Stimulated activated CD4-positive, alpha-beta T cell treated with anti-CD3 and anti-CD28 coated beads, Interleukin-12 subunit alpha, Interleukin-12 subunit beta, amount 100 ng/mL, for 4 hours (primary cell): ENCODE results near the gene TMEM250.
"Not testable (repeated sequence)": the region's sequence is repeated elsewhere in the genome, so short reads cannot be mapped to it uniquely, and the experiment has no call there.

Source experiments
- DNase-seq: peaks from one replicate; pipeline ENCODE4 v3.0.0-alpha.2; 2020

Gene TMEM250

GRCh38 chr9:136110082-136111061 lies 8.3 kb downstream of the TMEM250 start:
- no peak for DNase-seq

- DNase-seq = peak; percentile 90
Observed at GRCh38 chr9:136109351-136110081, 9.2 kb downstream of the TMEM250 start.

GRCh38 chr9:136108648-136109266 lies 9.9 kb downstream of the TMEM250 start:
- DNase-seq = no peak

DNA sequence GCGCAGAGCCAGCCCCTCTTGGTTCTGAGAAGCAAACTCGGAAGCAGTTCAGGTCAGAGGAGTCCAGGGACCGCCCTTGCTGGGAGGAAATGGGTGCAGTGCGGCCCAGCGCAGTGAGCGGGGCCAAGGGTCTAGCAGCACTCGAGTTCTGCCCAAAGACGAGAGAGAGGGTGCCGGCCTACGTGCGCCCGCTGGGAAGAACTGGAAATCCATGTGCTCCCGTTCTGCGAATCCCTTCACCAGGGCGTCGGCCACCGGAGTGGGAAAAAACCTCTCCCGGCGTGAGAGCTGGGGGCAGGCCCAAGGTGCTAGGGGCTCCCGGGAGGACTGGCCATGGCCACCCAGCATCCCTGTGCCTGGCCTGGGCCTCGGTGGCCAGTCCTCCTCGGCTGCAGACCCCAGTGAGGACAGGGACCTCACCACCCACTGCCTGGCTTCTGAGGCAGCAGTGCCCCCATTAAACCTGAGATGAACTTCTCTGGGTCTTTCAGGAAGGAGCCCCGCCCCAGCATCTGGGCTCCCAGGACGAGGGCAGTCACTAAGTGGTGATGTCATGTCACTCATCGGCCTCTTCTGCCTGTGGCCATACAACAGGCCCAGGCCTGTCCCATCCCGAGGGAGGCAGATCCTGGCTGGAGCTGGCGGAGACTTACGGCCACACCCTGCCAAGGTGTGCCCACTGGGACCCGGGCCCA lies 10.6 kb downstream of the TMEM250 start:
- DNase-seq = no peak

DNA sequence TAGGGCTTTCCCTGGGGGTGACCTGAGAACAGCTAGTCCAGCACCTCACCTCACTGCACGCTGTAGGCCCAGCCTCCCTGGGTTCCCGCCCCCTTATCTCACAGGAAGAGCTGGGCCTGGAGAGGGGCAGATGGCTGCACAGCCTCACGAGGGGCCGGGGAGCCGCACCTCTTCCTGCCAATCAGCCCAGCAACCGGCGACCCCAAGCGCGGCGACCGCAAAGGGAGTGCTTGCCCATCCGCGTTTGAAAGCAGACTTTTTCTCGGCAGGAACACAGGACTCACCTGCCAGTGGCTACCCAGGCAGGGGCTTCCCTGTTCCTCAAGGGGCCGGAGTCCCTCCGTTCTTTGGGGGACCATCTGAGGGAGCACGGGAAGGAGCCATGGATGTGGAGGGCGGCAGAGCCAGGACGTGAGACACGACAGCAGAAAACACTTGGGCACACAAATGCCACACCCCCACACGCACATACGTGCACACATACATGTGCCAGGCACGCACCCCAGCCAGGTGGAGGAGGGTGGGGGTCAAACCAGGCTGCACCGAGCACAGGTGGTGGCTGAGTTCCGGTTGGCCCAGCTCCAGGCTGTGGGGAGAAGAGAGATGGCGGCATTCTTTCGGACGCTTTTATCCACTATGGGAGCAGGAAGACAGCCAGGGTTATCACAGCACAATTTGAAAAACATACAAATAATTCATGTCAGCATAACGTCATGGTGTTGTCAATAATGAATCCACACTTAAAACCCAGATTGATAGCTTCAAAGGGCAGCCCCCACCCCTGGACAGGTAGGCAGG lies 11.3 kb downstream of the TMEM250 start:
- no peak for DNase-seq

DNA sequence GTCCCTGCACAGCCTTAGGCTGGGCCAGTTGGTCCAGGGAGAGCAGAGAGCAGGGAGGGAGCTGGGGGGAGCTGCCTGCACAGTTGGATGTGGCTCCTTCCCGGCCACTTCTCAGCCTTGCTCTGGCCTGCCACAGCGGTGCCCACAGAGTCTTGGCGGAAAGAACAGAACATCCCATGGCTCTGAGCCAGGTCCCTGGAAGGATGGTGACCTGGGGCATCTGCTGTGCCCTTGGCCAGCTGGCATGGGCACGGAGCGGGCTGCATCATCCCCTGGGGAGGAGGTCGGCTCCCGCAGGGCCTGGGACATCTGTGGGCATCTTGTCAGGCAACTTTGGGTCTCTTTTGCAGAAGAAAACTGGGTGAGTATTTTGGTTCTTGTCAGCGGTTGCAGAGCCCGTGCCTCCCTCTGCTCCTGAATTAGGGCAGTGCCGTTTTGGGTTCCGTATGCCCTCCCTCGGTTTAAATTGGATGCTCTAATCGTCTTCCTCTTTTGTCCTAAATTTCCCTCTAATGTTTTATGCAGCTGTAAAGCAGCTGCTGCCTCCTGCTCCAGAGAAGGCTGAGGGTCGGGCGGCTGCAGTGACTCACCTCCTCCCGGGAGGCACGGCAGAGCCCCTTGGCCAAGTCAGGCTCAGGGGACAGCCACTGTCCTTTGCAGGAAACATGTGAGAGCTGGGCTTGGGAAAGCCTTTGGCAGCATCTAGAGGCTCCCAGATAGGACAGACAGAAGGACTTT lies 13.1 kb downstream of the TMEM250 start:
- no peak for DNase-seq

DNA sequence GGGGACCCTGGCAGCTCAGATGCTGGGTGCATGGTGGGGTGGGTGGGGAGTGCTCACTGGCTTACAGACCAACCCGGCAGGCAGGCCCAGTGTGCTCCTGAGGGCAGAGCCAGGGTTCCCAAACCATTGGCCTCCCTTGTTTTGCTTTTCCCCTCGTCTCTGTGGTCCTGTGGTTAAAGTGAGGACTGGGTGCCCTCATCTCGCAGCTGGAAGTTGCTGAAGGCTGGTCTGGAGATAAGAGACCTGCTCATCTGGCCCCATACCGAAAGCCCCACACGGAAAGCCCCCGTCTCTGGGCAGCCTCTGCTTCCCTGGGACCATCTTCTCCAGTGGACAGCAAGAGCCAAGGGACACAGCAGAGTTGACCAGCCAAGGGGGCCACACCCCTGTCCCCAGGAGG lies 13.8 kb downstream of the TMEM250 start:
- DNase-seq = no peak

GRCh38 chr9:136104488-136104800 lies 14.2 kb downstream of the TMEM250 start:
- no peak for DNase-seq

- no peak for DNase-seq
Observed at GRCh38 chr9:136103651-136104487, 14.8 kb downstream of the TMEM250 start.

DNA sequence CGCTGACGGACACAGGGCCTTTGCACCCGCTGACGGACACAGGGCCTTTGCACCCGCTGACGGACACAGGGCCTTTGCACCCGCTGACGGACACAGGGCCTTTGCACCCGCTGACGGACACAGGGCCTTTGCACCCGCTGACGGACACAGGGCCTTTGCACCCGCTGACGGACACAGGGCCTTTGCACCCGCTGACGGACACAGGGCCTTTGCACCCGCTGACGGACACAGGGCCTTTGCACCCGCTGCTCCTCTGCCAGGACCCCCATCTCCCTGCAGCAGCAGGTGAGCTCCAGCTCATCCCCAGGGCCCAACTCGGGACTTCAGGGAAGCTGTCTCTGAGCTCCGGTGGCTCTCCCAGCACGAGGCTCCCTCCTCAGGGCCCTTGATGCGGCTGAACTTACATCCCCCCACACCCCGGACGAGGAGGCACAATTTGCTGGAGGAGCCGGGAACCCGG lies 17.0 kb downstream of the TMEM250 start:
- DNase-seq = not testable (repeated sequence)

DNA sequence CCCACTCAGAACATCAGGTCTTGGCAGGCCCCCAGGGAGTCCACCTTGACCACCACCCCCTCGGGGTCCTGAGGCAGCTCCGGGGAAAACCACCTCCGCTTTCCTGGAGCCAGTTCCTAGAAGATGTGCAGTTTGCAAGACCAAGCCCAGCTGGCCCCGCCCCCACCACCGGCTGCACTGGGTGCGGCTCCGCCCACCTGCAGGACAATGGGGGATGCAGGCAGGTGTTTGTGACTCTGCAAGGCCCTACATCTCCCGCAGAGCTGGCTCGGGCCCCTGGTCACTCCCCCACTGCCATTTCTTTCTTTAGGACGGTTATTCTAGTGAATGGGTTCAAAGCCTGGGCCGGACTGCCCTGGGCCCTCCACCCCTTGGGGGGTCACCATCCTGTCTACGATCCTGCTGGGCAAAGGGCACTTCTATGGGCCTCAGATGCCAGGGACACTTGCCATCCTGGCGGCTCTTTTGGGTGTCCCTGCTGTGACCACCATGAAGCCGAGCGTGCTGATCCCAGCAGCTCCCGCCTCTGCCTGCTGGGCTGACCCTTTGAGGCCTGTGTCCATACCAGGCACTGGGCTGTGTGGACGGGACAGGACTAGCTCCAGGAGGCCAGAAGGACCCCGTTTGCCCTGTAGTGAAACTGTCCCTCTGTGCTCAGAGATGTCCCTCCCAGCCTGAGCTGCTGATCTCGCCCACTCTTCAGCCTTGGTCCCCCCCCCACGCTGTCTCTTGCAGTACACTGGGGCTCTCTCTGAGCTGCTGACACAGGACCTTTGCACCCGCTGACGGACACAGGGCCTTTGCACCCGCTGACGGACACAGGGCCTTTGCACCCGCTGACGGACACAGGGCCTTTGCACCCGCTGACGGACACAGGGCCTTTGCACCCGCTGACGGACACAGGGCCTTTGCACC lies 17.7 kb downstream of the TMEM250 start:
- DNase-seq = no peak

GRCh38 chr9:136099542-136099941 lies 19.1 kb downstream of the TMEM250 start:
- DNase-seq = no peak

DNA sequence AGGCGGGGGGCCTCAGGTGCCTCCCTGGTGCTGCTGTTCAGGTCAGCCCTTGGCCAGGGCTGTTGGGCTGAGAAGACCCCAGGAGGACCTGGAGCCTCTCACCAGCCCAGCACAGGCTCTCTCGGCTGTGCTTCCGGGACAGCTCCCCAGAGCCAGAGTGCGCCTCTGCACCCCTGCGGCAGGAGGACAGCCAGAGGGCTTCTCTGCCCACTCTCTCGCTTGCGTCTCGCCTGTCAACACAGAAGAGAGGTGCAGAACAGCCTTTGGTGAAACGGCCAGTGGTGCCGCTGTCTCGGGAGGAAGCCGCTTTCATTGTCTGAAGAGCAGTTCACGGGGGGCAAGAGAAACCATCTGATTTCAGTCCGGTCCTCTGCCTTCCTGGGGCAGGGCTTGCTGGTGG lies 19.8 kb downstream of the TMEM250 start:
- no peak for DNase-seq

DNA sequence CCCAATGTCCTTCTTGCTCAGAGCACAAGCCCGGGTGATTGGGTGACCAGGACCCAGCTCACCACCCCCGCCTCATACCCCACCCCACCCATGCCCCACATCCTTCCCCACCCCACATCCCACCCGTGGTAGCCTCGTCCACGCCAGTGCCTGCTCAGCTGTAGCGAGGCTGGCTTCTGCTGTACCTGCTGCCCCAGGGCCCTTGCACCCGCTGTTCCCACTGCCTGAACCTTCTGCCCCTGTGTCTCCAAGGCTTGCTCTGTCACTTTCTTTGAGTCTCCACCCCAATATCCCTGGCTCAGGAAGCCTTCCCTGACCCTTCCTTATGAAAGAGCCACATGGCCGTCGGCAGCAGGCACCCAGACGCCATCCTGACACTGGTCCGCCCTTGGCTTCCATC lies 20.5 kb downstream of the TMEM250 start:
- DNase-seq = no peak

- no peak for DNase-seq
Observed at GRCh38 chr9:136096505-136097001, 22.1 kb downstream of the TMEM250 start.

DNA sequence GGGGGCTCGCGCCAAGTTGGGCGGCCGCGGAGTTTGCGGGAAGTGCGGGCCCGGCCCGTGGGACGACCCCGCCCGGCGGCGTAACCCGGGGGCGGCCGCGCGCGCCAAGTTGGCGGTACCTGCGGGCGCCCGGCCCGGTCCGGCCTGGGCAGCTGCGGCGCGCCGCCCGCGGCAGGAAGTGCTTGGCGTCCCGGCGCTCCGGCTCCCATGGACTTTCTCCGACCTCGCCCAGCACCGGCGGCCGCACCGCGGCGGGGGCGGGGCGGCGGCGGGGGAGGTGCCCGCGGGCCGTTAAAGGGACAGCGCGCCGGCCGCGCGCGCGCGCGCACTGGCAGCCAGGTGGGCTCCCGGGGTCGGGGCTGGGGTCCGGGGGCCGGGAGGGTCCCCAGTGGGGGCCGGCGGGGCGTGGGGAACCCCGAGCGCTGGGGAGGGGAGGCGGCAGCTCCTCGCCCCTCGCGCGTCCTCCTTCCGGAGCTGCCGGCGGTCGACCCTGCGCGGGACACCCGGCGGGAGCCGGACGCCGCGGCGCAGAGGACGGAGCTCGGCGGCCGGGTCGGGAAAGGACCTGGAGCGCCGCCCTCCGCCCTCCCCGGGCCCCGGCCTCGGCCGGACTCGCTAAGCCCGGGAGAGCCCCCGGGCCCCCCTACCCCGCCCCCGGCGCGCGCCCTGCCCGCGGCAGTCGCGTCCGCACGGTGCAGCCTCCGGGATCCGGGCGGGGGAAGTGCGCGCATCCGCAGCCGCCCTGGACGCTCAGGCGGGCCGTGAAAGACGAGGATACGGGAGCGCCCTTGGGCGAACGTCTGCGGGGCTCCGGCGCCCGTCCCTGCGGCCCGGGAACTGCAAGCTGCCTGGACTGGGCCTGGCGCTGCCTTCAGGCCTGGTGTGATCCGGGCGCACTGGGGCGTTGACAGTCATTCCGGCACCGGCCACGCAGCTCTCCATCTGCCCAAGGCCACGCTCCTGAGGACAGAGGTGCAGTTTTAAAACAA lies 23.3 kb downstream of the TMEM250 start, which contains the start of gene NACC2:
Gene NACC2 (minus strand): TSS at position 220 of the 989 bp plus-strand sequence. CDS start 44,768 bp downstream, outside the sequence.
- DNase-seq = peak; percentile 37
